ENCODE measurements around the gene CCND1. TPM values are rescaled to one million over a fixed set of nuclear protein-coding genes. Genes with fewer than 3 reads are reported as not detected.

The CCND1 gene
- total RNA-seq, 1 donor from 2014 or later: 10.5 TPM

GRCh38 chr11:69644962-69645675, 4.2 kb downstream of the CCND1 start:
- POLR2A ChIA-PET: no interaction called here
- no peak overlapping the region for H3K4me3 Mint-ChIP-seq
- H3K4me1 Mint-ChIP-seq: peaks cover 20% of the 10 kb centered on the region
- H3K27ac Mint-ChIP-seq: no peak overlapping the region
- intact Hi-C loops (cut with micrococcal nuclease): loop anchor here (5.0 to 10.0 kb wide), 4 partner anchors 743 to 1063 kb away; partner anchors contain the start of genes CPT1A, IGHMBP2, MRPL21 and TESMIN
- CTCF ChIA-PET: interaction anchor here (4.0 to 4.7 kb wide), 2 partner anchors 352 to 545 kb away, joined by 28 to 75 read pairs; partner anchors contain the start of gene MYEOV
- ATAC-seq (ENCODE audit: low read depth) (no peak), DNase-seq (no peak)
- peaks cover 8% of the 10 kb centered on the region for H3K36me3 Mint-ChIP-seq (ENCODE audit: low read depth)
- H3K27me3 Mint-ChIP-seq: peaks cover 4% of the 10 kb centered on the region
- no peaks in the 10 kb centered on the region for H3K9me3 Mint-ChIP-seq
- TF ChIP-seq CTCF (IDR thresholded peaks at IDR 0.05): no peak

DNA sequence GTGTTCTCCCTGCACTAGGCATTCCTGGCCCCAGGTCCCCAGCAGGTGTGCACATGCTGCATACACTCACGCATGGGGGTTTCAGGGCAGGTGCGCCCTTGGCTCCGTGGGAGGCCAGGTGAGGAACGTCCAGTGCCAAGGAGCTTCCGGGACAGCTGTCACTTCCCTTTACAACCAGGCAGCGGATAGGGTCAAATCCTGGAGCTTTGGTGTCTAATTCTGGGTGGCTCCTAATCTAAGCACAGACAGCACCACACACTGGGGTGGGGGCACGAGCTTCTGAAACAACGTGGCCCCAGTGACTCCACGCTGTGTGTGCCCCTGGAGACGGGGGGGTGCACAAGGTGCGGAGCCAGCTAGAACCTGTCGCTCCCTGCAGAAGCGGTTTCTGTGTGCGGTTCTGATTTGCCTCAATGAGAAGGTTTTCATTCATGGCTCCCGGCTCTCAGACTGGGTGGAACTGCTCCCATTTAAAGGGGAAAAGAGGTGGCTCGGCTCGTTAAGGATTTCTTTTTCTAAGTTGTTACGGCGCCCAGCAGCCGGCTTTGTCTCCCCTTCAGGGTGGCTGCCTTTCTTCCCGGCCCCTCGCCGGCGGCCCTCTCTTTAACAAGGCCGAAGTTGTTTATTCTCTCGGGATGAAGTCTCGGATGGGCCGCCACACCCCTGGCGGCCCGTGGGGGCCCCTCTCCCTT, 5.0 kb downstream of the CCND1 start:
- Mint-ChIP-seq H3K4me3 (no peak overlapping the region), H3K27ac (no peak overlapping the region), H3K36me3 (ENCODE audit: low read depth) (peaks cover 8% of the 10 kb centered on the region), H3K27me3 (no peaks in the 10 kb centered on the region), H3K9me3 (no peaks in the 10 kb centered on the region), H3K4me1 (peaks cover 14% of the 10 kb centered on the region)
- no peak for TF ChIP-seq CTCF (IDR thresholded peaks at IDR 0.05)
- no peak for DNase-seq
- intact Hi-C loops (cut with micrococcal nuclease): loop anchor here (10.0 kb wide), 1 partner anchor 891 kb away; the partner anchor contains the start of gene TESMIN
- ChIA-PET CTCF (interaction anchor here (4.0 kb wide), 1 partner anchor 353 kb away, joined by 28 read pairs; the partner anchor contains the start of gene MYEOV), POLR2A (no interaction called here)
- ATAC-seq (ENCODE audit: low read depth): no peak

GRCh38 chr11:69646493-69647389, 5.8 kb downstream of the CCND1 start:
- DNase-seq: no peak
- H3K36me3 Mint-ChIP-seq (ENCODE audit: low read depth): peaks cover 13% of the 10 kb centered on the region
- H3K4me1 Mint-ChIP-seq: peaks cover 9% of the 10 kb centered on the region
- no peak overlapping the region for H3K4me3 Mint-ChIP-seq
- intact Hi-C loops (cut with micrococcal nuclease): loop anchor here (10.0 kb wide), 1 partner anchor 892 kb away; the partner anchor contains the start of gene TESMIN
- H3K9me3 Mint-ChIP-seq: no peaks in the 10 kb centered on the region
- POLR2A ChIA-PET: no interaction called here
- H3K27ac Mint-ChIP-seq: no peak overlapping the region
- CTCF ChIA-PET: no interaction called here
- H3K27me3 Mint-ChIP-seq: no peaks in the 10 kb centered on the region
- ATAC-seq (ENCODE audit: low read depth): no peak
- no peak for TF ChIP-seq CTCF (IDR thresholded peaks at IDR 0.05)

DNA sequence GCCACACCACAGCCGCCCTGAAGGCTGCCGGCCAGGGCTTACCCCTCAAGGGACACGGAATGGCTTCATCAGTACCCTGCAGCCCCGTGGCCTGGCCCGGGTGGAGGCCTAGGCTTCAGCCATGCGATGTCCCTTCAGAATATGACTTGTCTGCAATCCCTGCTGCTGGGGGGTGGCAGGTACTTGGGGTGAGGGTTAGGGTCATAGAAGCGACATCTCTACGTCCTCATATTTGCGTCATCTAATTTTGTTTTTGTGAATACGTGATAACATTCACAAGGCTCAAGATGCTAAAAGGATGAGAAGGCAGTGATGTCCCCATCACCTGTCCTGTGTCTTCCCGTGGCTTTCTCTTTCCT, 6.4 kb downstream of the CCND1 start:
- peaks cover 20% of the 10 kb centered on the region for H3K36me3 Mint-ChIP-seq (ENCODE audit: low read depth)
- H3K4me1 Mint-ChIP-seq: peaks cover 9% of the 10 kb centered on the region
- TF ChIP-seq CTCF (IDR thresholded peaks at IDR 0.05): no peak
- H3K9me3 Mint-ChIP-seq: no peaks in the 10 kb centered on the region
- intact Hi-C loops (cut with micrococcal nuclease): loop anchor here (10.0 kb wide), 1 partner anchor 893 kb away; the partner anchor contains the start of gene TESMIN
- POLR2A ChIA-PET: no interaction called here
- ATAC-seq (ENCODE audit: low read depth) (no peak), DNase-seq (no peak)
- CTCF ChIA-PET: no interaction called here
- no peaks in the 10 kb centered on the region for H3K27me3 Mint-ChIP-seq
- no peak overlapping the region for H3K4me3 Mint-ChIP-seq
- H3K27ac Mint-ChIP-seq: no peak overlapping the region

All from activated B cell treated with CpG ODN at 0.5 μM for 24 hours (primary cell).